Measurements from ENCODE around the gene COL16A1.

GRCh38 chr1:31639543-31639942, 64.3 kb downstream of the COL16A1 start:
- no peak for TF ChIP-seq CTCF (IDR thresholded peaks at IDR 0.05)
- no peak for TF ChIP-seq POLR2A (IDR thresholded peaks at IDR 0.05)
- no peak for TF ChIP-seq POLR2AphosphoS5 (IDR thresholded peaks at IDR 0.05)
